Upper lobe of left lung (tissue), 6 donors: Measurements from ENCODE around the gene KRT74. TPM values are rescaled to one million over a fixed set of nuclear protein-coding genes. Genes with fewer than 3 reads are reported as not detected.

Experiments used
- ATAC-seq, 2 donors: fragments of 200-7000 bp; cut with Tn5 transposase; one replicate each; pipeline ENCODE4 v1.9.1; 2022; ENCODE audit warnings: mild to moderate bottlenecking in 2 of 2, moderate library complexity in 2 of 2; ENCODE audit not compliant: low FRiP score in 2 of 2
- DNase-seq, 2 donors: peaks; one replicate each; pipeline ENCODE4 v3.0.0-alpha.2; 2019 to 2020
- H3K27ac ChIP-seq, 4 donors: fragments of 200-600 bp; sonication (generic); one replicate each; pipeline ENCODE4 v1.5.1; 2016 to 2019
- H3K27me3 ChIP-seq, 4 donors: fragments of 200-600 bp; sonication (generic); one replicate each; pipeline ENCODE4 v1.5.1; 2017 to 2019
- H3K36me3 ChIP-seq, 4 donors: fragments of 200-600 bp; sonication (generic); one replicate each; pipeline ENCODE4 v1.5.1; 2016 to 2019
- H3K4me1 ChIP-seq, 4 donors: fragments of 200-600 bp; sonication (generic); one replicate each; pipeline ENCODE4 v1.5.1; 2018 to 2019
- H3K4me3 ChIP-seq, 4 donors: fragments of 200-600 bp; sonication (generic); one replicate each; pipeline ENCODE4 v1.5.1; 2017 to 2019; ENCODE audit warnings: mild to moderate bottlenecking in 2 of 4, moderate library complexity in 1 of 4
- H3K9me3 ChIP-seq, 4 donors: fragments of 200-600 bp; sonication (generic); one replicate each; pipeline ENCODE4 v1.5.1; 2018 to 2019
- CTCF ChIP-seq, 6 experiments: fragments of 450-650 bp in 4 of 6; fragments of 200-600 bp in 2 of 6; sonication (generic) in 2 of 6; IDR thresholded peaks; one replicate each; pipeline ENCODE4 v1.5.1; 2016 to 2019; ENCODE audit warnings: antibody characterized with exemption in 6 of 6
- EP300 ChIP-seq, 4 donors: sonication (generic); formaldehyde crosslinking; IDR thresholded peaks; one replicate each; pipeline ENCODE4 v1.5.1; 2017; ENCODE audit warnings: antibody characterized with exemption in 4 of 4, control low read depth in 2 of 4
- POLR2A ChIP-seq, 4 donors: fragments of 450-650 bp; IDR thresholded peaks; one replicate each; pipeline ENCODE4 v1.5.1; 2016 to 2017; ENCODE audit warnings: antibody characterized with exemption in 4 of 4, mild to moderate bottlenecking in 2 of 4
- POLR2AphosphoS5 ChIP-seq, 2 donors: sonication (generic); formaldehyde crosslinking; IDR thresholded peaks; one replicate each; pipeline ENCODE4 v1.5.1; 2017; ENCODE audit warnings: antibody characterized with exemption in 2 of 2
- WGBS, 2 donors: methylation state at CpG; one replicate each; pipeline ENCODE4 v1.1.5; 2017 to 2018; 5-methylcytosine and 5-hydroxymethylcytosine counted together
- total RNA-seq, 6 donors: library from RNA; depleted of rRNA in 4 of 6; stranded (reverse); fragments of >200 nt in 4 of 6; gene quantifications; one replicate each; pipeline versions ENCODE4 v1.1.0 to v1.2.1, GENCODE V29; 2016 to 2021
- donor health status: DM: no; HTN: no; CAD: no; lungs with moderate emphysema.
- donor health status: DM: no; HTN: yes; CAD: no; lungs with severe emphysema.

Gene KRT74
- total RNA-seq, 6 donors from 2014 or later = not detected

GRCh38 chr12:52558781-52559445 lies 14.7 kb downstream of the KRT74 start:
- TF ChIP-seq POLR2AphosphoS5 (IDR thresholded peaks at IDR 0.05) = no peak
- no peak for TF ChIP-seq EP300 (IDR thresholded peaks at IDR 0.05)
- no peak for TF ChIP-seq CTCF (IDR thresholded peaks at IDR 0.05)
- no peak for TF ChIP-seq POLR2A (IDR thresholded peaks at IDR 0.05)
- Histone ChIP-seq H3K27ac (no peak overlapping the region), H3K9me3 (no peaks in the 10 kb centered on the region), H3K27me3 (peaks cover 0 to 5% (median 2%) of the 10 kb centered on the region in 4 donors), H3K36me3 (no peaks in the 10 kb centered on the region), H3K4me3 (no peak overlapping the region), H3K4me1 (no peaks in the 10 kb centered on the region)
- 56 to 66% methylated on average over 5 to 8 of the region's 8 CpGs for WGBS, 2 donors
- no peak for ATAC-seq
- DNase-seq = no peak

GRCh38 chr12:52557476-52557875 lies 16.2 kb downstream of the KRT74 start:
- 33 to 64% methylated on average over 1 to 2 of the region's 2 CpGs for WGBS, 2 donors
- Histone ChIP-seq H3K27me3 (peaks cover 0 to 5% (median 0%) of the 10 kb centered on the region in 4 donors), H3K36me3 (no peaks in the 10 kb centered on the region), H3K9me3 (no peaks in the 10 kb centered on the region), H3K27ac (no peak overlapping the region), H3K4me1 (no peaks in the 10 kb centered on the region), H3K4me3 (no peak overlapping the region)
- TF ChIP-seq POLR2AphosphoS5 (IDR thresholded peaks at IDR 0.05) (no peak), EP300 (IDR thresholded peaks at IDR 0.05) (no peak), CTCF (IDR thresholded peaks at IDR 0.05) (no peak)
- no peak for DNase-seq
- no peak for ATAC-seq

- DNase-seq = no peak
- no peaks in the 10 kb centered on the region for H3K9me3 ChIP-seq
- H3K4me3 ChIP-seq = no peak overlapping the region
- 74 to 89% methylated on average over 6 of the region's 6 CpGs for WGBS, 2 donors
- H3K27ac ChIP-seq = no peak overlapping the region
- no peak for ATAC-seq
- H3K27me3 ChIP-seq = peaks cover 0 to 5% (median 0%) of the 10 kb centered on the region in 4 donors
- no peaks in the 10 kb centered on the region for H3K36me3 ChIP-seq
- peaks cover 0 to 4% (median 0%) of the 10 kb centered on the region in 4 donors for H3K4me1 ChIP-seq
- no peak for TF ChIP-seq POLR2AphosphoS5 (IDR thresholded peaks at IDR 0.05)
- no peak for TF ChIP-seq CTCF (IDR thresholded peaks at IDR 0.05)
- no peak for TF ChIP-seq EP300 (IDR thresholded peaks at IDR 0.05)
- TF ChIP-seq POLR2A (IDR thresholded peaks at IDR 0.05) = no peak
Observed at GRCh38 chr12:52555577-52555976, 18.1 kb downstream of the KRT74 start.

- no peak within 1 kb of the TSS for H3K4me3 ChIP-seq
- H3K36me3 ChIP-seq = no peaks in the 10 kb centered on the region
- H3K27me3 ChIP-seq = no peaks in the 10 kb centered on the region
- H3K4me1 ChIP-seq = peaks cover 0 to 4% (median 0%) of the 10 kb centered on the region in 4 donors
- no peak for TF ChIP-seq EP300 (IDR thresholded peaks at IDR 0.05)
- no peak for TF ChIP-seq POLR2AphosphoS5 (IDR thresholded peaks at IDR 0.05)
- TF ChIP-seq POLR2A (IDR thresholded peaks at IDR 0.05) = no peak
- no peak for TF ChIP-seq CTCF (IDR thresholded peaks at IDR 0.05)
- peak in 1 of 2 donors; percentile 15 for ATAC-seq
- WGBS, 2 donors = 74 to 97% methylated on average over 11 to 13 of the region's 14 CpGs
- no peak for DNase-seq
- H3K27ac ChIP-seq = no peak within 1 kb of the TSS
- H3K9me3 ChIP-seq = no peaks in the 10 kb centered on the region
Observed at GRCh38 chr12:52552681-52553195, 20.9 kb downstream of the KRT74 start, which contains the start of gene KRT71. TSS of gene KRT71 (minus strand) at chr12:52553145. CDS start at chr12:52553077, 68 bp downstream.
